ENCODE data around the gene LAMP5.
A peak's percentile ranks its signal among the peaks of the same experiment; 100 is the strongest.

The LAMP5 gene

GRCh38 chr20:9565910-9566550 is 51.6 kb downstream of the LAMP5 start:
- Histone ChIP-seq H2BK15ac (replicated peaks; ENCODE audit: low read depth) (no peak overlapping the region), H3K79me1 (ENCODE audit: low read length) (no peaks in the 10 kb centered on the region), H3K18ac (ENCODE audit: low read length) (no peak overlapping the region), H3K79me2 (ENCODE audit: control insufficient read depth, insufficient read depth, low read length) (no peaks in the 10 kb centered on the region), H3K4ac (ENCODE audit: low read depth, low read length) (no peak overlapping the region), H3K27me3 (ENCODE audit: insufficient read depth, low read length, poor library complexity) (no peaks in the 10 kb centered on the region), H3K4me2 (ENCODE audit: low read length) (no peak overlapping the region), H3K56ac (ENCODE audit: low read length) (no peak overlapping the region), H3K4me1 (ENCODE audit: control insufficient read depth, low read depth, low read length) (no peaks in the 10 kb centered on the region), H3K36me3 (ENCODE audit: control insufficient read depth, insufficient read depth, low read length) (no peaks in the 10 kb centered on the region), H2BK120ac (ENCODE audit: low read depth, low read length) (no peak overlapping the region), H2AK5ac (ENCODE audit: low read length) (no peak overlapping the region), H3K27ac (ENCODE audit: low read depth, low read length) (no peak overlapping the region), H4K8ac (ENCODE audit: low read depth, low read length) (no peak overlapping the region), H3K23ac (ENCODE audit: low read length) (no peak overlapping the region), H2BK5ac (ENCODE audit: low read length) (no peak overlapping the region), H3K4me3 (ENCODE audit: low read length) (no peak overlapping the region), H3K9ac (ENCODE audit: low read length) (no peak overlapping the region), H4K5ac (ENCODE audit: low read length) (no peak overlapping the region)
- DNase-seq, result no peak
- no CpG with 5 or more reads among the region's 20 CpGs for WGBS (ENCODE audit: extremely low coverage, insufficient coverage, low lambda C conversion rate)

- no peak overlapping the region for H3K4me2 ChIP-seq (ENCODE audit: low read length)
Measured at GRCh38 chr20:9566977-9567376, 52.6 kb downstream of the LAMP5 start.

GRCh38 chr20:9570612-9571011 is 56.2 kb downstream of the LAMP5 start:
- no peak overlapping the region for H2BK120ac ChIP-seq (ENCODE audit: low read depth, low read length)
- no CpG with 5 or more reads among the region's 2 CpGs for WGBS (ENCODE audit: extremely low coverage, insufficient coverage, low lambda C conversion rate)
- no peak overlapping the region for H3K4me2 ChIP-seq (ENCODE audit: low read length)
- H3K9ac ChIP-seq (ENCODE audit: low read length), result no peak overlapping the region
- no peaks in the 10 kb centered on the region for H3K27me3 ChIP-seq (ENCODE audit: insufficient read depth, low read length, poor library complexity)
- H2BK15ac ChIP-seq (replicated peaks; ENCODE audit: low read depth), result no peak overlapping the region
- H3K79me1 ChIP-seq (ENCODE audit: low read length), result no peaks in the 10 kb centered on the region
- H3K23ac ChIP-seq (ENCODE audit: low read length), result no peak overlapping the region
- H3K4ac ChIP-seq (ENCODE audit: low read depth, low read length), result no peak overlapping the region
- H3K18ac ChIP-seq (ENCODE audit: low read length), result no peak overlapping the region
- H3K79me2 ChIP-seq (ENCODE audit: control insufficient read depth, insufficient read depth, low read length), result no peaks in the 10 kb centered on the region
- no peak for DNase-seq
- H3K4me3 ChIP-seq (ENCODE audit: low read length), result no peak overlapping the region
- peaks cover 4% of the 10 kb centered on the region for H3K4me1 ChIP-seq (ENCODE audit: control insufficient read depth, low read depth, low read length)
- H2AK5ac ChIP-seq (ENCODE audit: low read length), result no peak overlapping the region
- H3K56ac ChIP-seq (ENCODE audit: low read length), result no peak overlapping the region
- H2BK5ac ChIP-seq (ENCODE audit: low read length), result no peak overlapping the region
- H3K27ac ChIP-seq (ENCODE audit: low read depth, low read length), result no peak overlapping the region
- no peak overlapping the region for H4K8ac ChIP-seq (ENCODE audit: low read depth, low read length)
- no peak overlapping the region for H4K5ac ChIP-seq (ENCODE audit: low read length)
- no peaks in the 10 kb centered on the region for H3K36me3 ChIP-seq (ENCODE audit: control insufficient read depth, insufficient read depth, low read length)

More at GRCh38 chr20:9566977-9567376, 52.6 kb downstream of the LAMP5 start:
- H3K18ac ChIP-seq (ENCODE audit: low read length), result no peak overlapping the region
- no peak overlapping the region for H3K23ac ChIP-seq (ENCODE audit: low read length)
- H3K27me3 ChIP-seq (ENCODE audit: insufficient read depth, low read length, poor library complexity), result no peaks in the 10 kb centered on the region
- H3K79me2 ChIP-seq (ENCODE audit: control insufficient read depth, insufficient read depth, low read length), result no peaks in the 10 kb centered on the region
- no peak for DNase-seq
- H3K56ac ChIP-seq (ENCODE audit: low read length), result no peak overlapping the region
- WGBS (ENCODE audit: extremely low coverage, insufficient coverage, low lambda C conversion rate), result no CpG with 5 or more reads among the region's 1 CpG
- H3K27ac ChIP-seq (ENCODE audit: low read depth, low read length), result no peak overlapping the region
- no peak overlapping the region for H4K8ac ChIP-seq (ENCODE audit: low read depth, low read length)
- H2BK120ac ChIP-seq (ENCODE audit: low read depth, low read length), result no peak overlapping the region
- no peak overlapping the region for H3K4ac ChIP-seq (ENCODE audit: low read depth, low read length)
- H2BK15ac ChIP-seq (replicated peaks; ENCODE audit: low read depth), result no peak overlapping the region
- no peak overlapping the region for H3K9ac ChIP-seq (ENCODE audit: low read length)
- H2BK5ac ChIP-seq (ENCODE audit: low read length), result no peak overlapping the region
- no peak overlapping the region for H3K4me3 ChIP-seq (ENCODE audit: low read length)
- H3K36me3 ChIP-seq (ENCODE audit: control insufficient read depth, insufficient read depth, low read length), result no peaks in the 10 kb centered on the region
- H3K4me1 ChIP-seq (ENCODE audit: control insufficient read depth, low read depth, low read length), result no peaks in the 10 kb centered on the region
- no peak overlapping the region for H2AK5ac ChIP-seq (ENCODE audit: low read length)
- no peaks in the 10 kb centered on the region for H3K79me1 ChIP-seq (ENCODE audit: low read length)
- no peak overlapping the region for H4K5ac ChIP-seq (ENCODE audit: low read length)

GRCh38 chr20:9571783-9572182 is 57.4 kb downstream of the LAMP5 start:
- no peak overlapping the region for H3K4me3 ChIP-seq (ENCODE audit: low read length)
- DNase-seq, result no peak

GRCh38 chr20:9572670-9573069 is 58.3 kb downstream of the LAMP5 start:
- DNase-seq, result peak; percentile 61
- Histone ChIP-seq H2BK120ac (ENCODE audit: low read depth, low read length) (no peak overlapping the region), H3K56ac (ENCODE audit: low read length) (no peak overlapping the region), H3K4me2 (ENCODE audit: low read length) (no peak overlapping the region), H4K8ac (ENCODE audit: low read depth, low read length) (no peak overlapping the region), H3K27me3 (ENCODE audit: insufficient read depth, low read length, poor library complexity) (no peaks in the 10 kb centered on the region), H2AK5ac (ENCODE audit: low read length) (no peak overlapping the region), H3K27ac (ENCODE audit: low read depth, low read length) (no peak overlapping the region), H3K79me1 (ENCODE audit: low read length) (no peaks in the 10 kb centered on the region), H3K79me2 (ENCODE audit: control insufficient read depth, insufficient read depth, low read length) (no peaks in the 10 kb centered on the region), H3K18ac (ENCODE audit: low read length) (no peak overlapping the region), H3K9ac (ENCODE audit: low read length) (no peak overlapping the region), H4K5ac (ENCODE audit: low read length) (no peak overlapping the region), H3K4ac (ENCODE audit: low read depth, low read length) (no peak overlapping the region), H3K23ac (ENCODE audit: low read length) (no peak overlapping the region), H3K36me3 (ENCODE audit: control insufficient read depth, insufficient read depth, low read length) (no peaks in the 10 kb centered on the region), H3K4me1 (ENCODE audit: control insufficient read depth, low read depth, low read length) (peaks cover 4% of the 10 kb centered on the region), H2BK5ac (ENCODE audit: low read length) (no peak overlapping the region), H3K4me3 (ENCODE audit: low read length) (no peak overlapping the region), H2BK15ac (replicated peaks; ENCODE audit: low read depth) (no peak overlapping the region)
- WGBS (ENCODE audit: extremely low coverage, insufficient coverage, low lambda C conversion rate), result no CpG with 5 or more reads among the region's 2 CpGs

More at GRCh38 chr20:9571783-9572182, 57.4 kb downstream of the LAMP5 start:
- H3K4me1 ChIP-seq (ENCODE audit: control insufficient read depth, low read depth, low read length), result peaks cover 4% of the 10 kb centered on the region
- H2AK5ac ChIP-seq (ENCODE audit: low read length), result no peak overlapping the region
- no peaks in the 10 kb centered on the region for H3K79me2 ChIP-seq (ENCODE audit: control insufficient read depth, insufficient read depth, low read length)
- H3K27me3 ChIP-seq (ENCODE audit: insufficient read depth, low read length, poor library complexity), result no peaks in the 10 kb centered on the region
- H2BK120ac ChIP-seq (ENCODE audit: low read depth, low read length), result no peak overlapping the region
- H4K8ac ChIP-seq (ENCODE audit: low read depth, low read length), result no peak overlapping the region
- no peak overlapping the region for H3K4me2 ChIP-seq (ENCODE audit: low read length)
- H3K79me1 ChIP-seq (ENCODE audit: low read length), result no peaks in the 10 kb centered on the region
- H3K23ac ChIP-seq (ENCODE audit: low read length), result no peak overlapping the region
- no peak overlapping the region for H2BK5ac ChIP-seq (ENCODE audit: low read length)
- no CpG with 5 or more reads among the region's 3 CpGs for WGBS (ENCODE audit: extremely low coverage, insufficient coverage, low lambda C conversion rate)
- no peak overlapping the region for H4K5ac ChIP-seq (ENCODE audit: low read length)
- H3K36me3 ChIP-seq (ENCODE audit: control insufficient read depth, insufficient read depth, low read length), result no peaks in the 10 kb centered on the region
- H2BK15ac ChIP-seq (replicated peaks; ENCODE audit: low read depth), result no peak overlapping the region
- no peak overlapping the region for H3K4ac ChIP-seq (ENCODE audit: low read depth, low read length)
- no peak overlapping the region for H3K27ac ChIP-seq (ENCODE audit: low read depth, low read length)
- no peak overlapping the region for H3K18ac ChIP-seq (ENCODE audit: low read length)
- H3K9ac ChIP-seq (ENCODE audit: low read length), result no peak overlapping the region
- H3K56ac ChIP-seq (ENCODE audit: low read length), result no peak overlapping the region

All from mesendoderm (in vitro differentiated cells).